ENCODE results near the gene NHEJ1.
A peak's percentile ranks its signal among the peaks of the same experiment; 100 is the strongest.

NHEJ1 gene

DNA sequence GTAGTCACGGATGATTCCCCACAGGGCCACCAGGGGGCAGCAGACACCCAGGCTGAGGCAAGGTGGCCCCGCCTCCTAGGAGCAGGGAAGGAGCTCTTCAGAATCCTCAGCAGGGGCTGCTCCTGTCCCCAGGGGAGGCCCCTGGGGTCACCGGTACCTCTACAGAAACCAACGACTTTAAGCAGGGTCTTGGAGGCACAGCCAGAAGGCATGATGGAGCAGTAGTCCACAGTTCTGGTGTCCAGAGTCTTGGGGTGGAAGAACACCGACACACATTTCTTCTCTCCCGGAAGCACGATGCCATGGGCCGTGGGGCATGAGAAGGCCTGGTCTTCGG is 130.8 kb downstream of the NHEJ1 start:
- DNase-seq (ENCODE audit: low read depth in 2 of 2) = peak; percentile 55 to 57

DNA sequence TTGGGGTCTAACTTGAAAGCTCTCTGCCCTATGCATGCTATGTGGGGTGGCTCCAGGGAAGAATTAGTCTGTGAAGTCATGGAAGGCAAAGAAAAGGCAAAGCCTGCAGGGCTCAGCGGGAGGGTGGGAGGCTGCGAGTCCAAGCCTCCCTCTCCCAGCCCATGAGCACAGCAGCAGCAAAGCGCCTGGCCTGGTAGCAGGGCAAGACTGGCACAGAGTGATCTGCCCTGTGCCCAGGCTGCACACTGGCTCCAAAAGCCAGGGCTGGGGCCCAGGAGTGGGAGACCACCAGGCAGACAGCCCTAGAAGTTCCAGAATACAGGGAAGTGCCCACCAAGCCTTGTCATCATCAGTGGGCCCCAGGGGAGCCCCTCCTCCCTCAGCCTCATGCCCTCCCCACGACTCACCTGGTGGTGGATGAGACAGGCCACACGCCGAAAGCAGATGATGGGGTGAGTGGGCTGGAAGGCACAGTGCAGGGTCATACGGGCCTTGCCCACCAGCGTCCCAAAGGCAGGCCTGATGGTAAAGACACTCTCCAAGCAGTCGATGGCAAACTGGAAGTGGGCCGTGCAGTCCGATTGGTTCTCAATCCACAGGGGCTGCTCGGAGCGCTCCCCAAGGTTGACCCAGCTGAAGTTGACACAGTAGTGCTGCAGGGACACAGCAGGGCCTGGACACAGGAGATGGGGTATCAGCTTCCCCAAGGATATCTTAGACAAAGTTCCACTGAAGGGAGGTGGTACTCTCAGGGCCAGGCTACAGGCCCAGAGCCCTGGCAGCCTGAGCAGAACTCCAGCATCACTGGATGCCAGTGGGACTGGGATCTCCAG is 131.4 kb downstream of the NHEJ1 start:
- no peak for DNase-seq (ENCODE audit: low read depth in 2 of 2)

DNA sequence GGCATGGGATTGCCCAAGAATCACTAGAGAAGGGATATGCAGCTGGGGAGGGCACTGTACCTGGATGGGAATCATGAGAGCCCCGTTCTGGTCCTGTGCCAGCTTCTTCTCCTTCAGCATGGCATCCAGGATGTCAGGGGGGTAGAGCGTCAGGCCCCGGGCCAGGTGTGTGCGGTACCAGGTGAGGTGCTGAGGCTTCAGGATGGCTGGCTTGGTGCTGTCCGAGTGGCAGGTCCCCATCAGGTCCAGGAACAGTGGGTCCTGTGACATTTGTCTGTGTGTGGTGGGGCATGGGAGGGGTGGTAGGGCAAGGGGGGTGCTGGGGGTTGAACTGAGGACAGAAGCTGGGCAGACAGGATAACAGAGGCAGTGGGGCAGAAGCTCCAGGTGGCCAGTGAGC is 132.5 kb downstream of the NHEJ1 start:
- no peak for DNase-seq (ENCODE audit: low read depth in 2 of 2)

DNA sequence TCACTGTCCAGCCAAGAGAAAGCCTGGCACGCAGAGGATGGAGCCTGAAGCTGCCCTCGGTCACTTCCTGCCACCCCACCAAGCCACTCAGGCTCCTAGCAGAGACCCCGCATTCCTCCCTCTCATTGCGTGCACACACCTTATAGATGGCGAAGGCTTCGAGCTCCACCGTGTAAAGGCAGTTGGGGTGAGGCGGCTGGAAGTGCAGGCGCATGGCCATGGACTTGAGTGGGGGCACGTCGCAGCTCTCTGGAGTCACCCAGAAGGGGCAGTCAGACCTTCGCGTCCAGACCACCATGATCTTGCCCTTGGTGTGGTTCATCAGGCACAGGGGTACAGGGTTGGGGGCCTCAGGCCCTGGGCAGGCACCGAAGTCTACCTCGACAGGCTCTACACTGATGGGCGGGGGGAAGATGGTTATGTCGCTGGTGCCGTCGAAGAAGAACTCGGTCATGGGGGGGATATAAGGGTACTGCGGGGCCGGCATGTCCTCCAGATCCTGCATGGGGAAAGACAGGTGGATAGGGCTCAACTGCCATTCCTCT is 133.0 kb downstream of the NHEJ1 start:
- no peak for DNase-seq (ENCODE audit: low read depth in 2 of 2)

DNA sequence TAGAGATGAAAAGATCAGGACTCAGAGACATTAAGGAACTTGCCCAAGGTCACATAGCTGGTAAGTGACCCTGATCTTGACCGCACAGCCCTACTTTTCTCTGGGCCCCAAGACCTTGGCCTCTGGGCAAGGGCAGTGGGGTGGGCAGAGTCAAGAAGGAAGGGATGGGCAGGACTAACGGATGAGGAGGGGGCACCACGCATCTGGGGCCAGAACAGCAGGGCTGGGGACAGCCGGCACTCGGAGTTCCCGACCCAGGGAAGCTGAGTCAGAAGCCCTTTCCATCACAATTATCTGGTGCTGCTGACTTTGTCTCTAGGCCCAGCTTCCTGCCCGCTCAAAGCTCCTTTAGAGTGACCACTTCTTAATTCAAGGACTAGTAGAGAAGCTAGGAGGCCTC is 133.7 kb downstream of the NHEJ1 start:
- DNase-seq (ENCODE audit: low read depth in 2 of 2) = no peak

DNA sequence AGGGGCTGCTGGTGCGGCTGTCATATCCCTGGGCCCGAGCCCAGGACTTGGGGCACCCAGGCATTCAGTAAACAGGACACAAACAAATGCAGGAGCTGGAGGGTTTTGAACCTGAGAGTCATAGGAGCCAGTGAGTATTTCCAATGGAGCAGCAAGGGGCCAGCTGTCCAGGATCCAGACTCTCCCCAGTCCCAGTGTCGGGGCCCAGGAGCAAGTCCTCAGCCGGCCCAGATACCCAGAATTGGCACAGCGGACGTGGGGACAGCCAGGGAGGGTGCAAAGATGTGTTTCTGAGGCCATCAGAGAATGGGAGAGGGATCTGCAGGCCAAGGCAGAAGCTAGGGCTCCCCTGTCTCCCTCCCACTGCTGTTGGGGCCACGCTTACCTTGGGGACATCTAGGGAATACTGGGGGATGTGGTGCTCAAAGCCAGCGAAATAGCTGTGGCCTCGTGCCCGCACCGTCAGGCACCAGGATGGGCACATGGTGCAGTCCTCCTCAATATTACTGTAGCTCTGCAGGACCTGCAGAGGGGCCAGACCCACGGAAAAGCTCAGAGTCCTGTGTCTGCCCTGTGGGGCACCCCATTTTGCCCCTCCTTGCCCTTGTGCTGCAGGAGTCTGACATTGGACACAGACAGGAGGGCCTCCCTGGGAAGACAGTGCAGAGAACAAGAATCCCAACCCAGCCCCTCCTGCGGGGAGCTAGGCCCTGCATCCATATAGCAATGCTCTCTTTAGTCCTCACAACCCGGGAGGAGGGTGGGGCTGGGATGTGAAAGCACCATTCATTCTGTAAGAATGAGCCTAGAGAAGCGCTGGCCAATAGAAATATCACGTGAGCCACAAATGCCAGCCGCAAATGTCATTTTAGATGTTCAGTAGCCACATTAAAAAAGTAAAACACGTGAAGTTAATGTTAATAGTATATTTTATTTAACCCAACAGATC is 134.7 kb downstream of the NHEJ1 start:
- no peak for DNase-seq (ENCODE audit: low read depth in 2 of 2)

Data from stimulated activated CD8-positive, alpha-beta memory T cell treated with anti-CD3 and anti-CD28 coated beads, Interleukin-7, amount 100 ng/mL, for 4 hours (primary cell).